Effector memory CD8-positive, alpha-beta T cell (primary cell): ENCODE data around the gene NDUFS5.
A peak's percentile ranks its signal among the peaks of the same experiment; 100 is the strongest.
"Not testable (repeated sequence)": the region's sequence is repeated elsewhere in the genome, so short reads cannot be mapped to it uniquely, and the experiment has no call there.

ENCODE experiments used
- ATAC-seq: fragments of 150-1000 bp; cut with Tn5 transposase; replicated peaks from 2 replicates; pipeline ENCODE4 v1.10.0; 2021; ENCODE audit warnings: mild to moderate bottlenecking, moderate library complexity
- DNase-seq, 3 experiments: peaks; one replicate each; pipeline ENCODE4 v3.0.0; 2021
- H3K27ac Mint-ChIP-seq, 2 donors: one replicate each; pipeline ENCODE4 v1.8.0; 2022; ENCODE audit warnings: mild to moderate bottlenecking in 2 of 2, mixed read lengths in 2 of 2, moderate library complexity in 2 of 2
- H3K27me3 Mint-ChIP-seq, 2 donors: one replicate each; pipeline ENCODE4 v1.8.0; 2022; ENCODE audit warnings: mixed read lengths in 2 of 2
- H3K36me3 Mint-ChIP-seq: one replicate; pipeline ENCODE4 v1.8.0; 2022; ENCODE audit warnings: mild to moderate bottlenecking, moderate library complexity, mixed read lengths; ENCODE audit not compliant: insufficient read depth
- H3K4me1 Mint-ChIP-seq, 2 donors: one replicate each; pipeline ENCODE4 v1.8.0; 2022; ENCODE audit warnings: low read depth in 2 of 2, mixed read lengths in 2 of 2
- H3K4me3 Mint-ChIP-seq, 2 donors: one replicate each; pipeline ENCODE4 v1.8.0; 2022; ENCODE audit warnings: mild to moderate bottlenecking in 2 of 2, mixed read lengths in 2 of 2, moderate library complexity in 2 of 2
- H3K9me3 Mint-ChIP-seq, 2 donors: one replicate each; pipeline ENCODE4 v1.8.0; 2022; ENCODE audit warnings: mixed read lengths in 2 of 2

The NDUFS5 gene

GRCh38 chr1:39034114-39034654 is 8.0 kb downstream of the NDUFS5 start:
- Mint-ChIP-seq H3K27me3 (no peaks in the 10 kb centered on the region), H3K27ac (peak overlapping the region; percentile 72 to 93), H3K4me1 (peaks cover 13 to 22% of the 10 kb centered on the region in 2 donors), H3K36me3 (peaks cover 73% of the 10 kb centered on the region), H3K9me3 (no peaks in the 10 kb centered on the region), H3K4me3 (peak overlapping the region; percentile 57 to 67)
- DNase-seq: no peak
- no peak for ATAC-seq

GRCh38 chr1:39036678-39037077 is 10.5 kb downstream of the NDUFS5 start:
- H3K27me3 Mint-ChIP-seq: no peaks in the 10 kb centered on the region
- no peak overlapping the region for H3K27ac Mint-ChIP-seq
- H3K4me3 Mint-ChIP-seq: no peak overlapping the region
- peaks cover 55% of the 10 kb centered on the region for H3K36me3 Mint-ChIP-seq
- no peak for ATAC-seq
- no peaks in the 10 kb centered on the region for H3K9me3 Mint-ChIP-seq
- H3K4me1 Mint-ChIP-seq: peaks cover 11 to 13% of the 10 kb centered on the region in 2 donors
- no peak for DNase-seq

GRCh38 chr1:39043513-39043912 is 17.4 kb downstream of the NDUFS5 start:
- DNase-seq (no peak), ATAC-seq (no peak)
- H3K9me3 Mint-ChIP-seq: no peaks in the 10 kb centered on the region
- no peaks in the 10 kb centered on the region for H3K27me3 Mint-ChIP-seq
- H3K36me3 Mint-ChIP-seq: peaks cover 31% of the 10 kb centered on the region
- no peaks in the 10 kb centered on the region for H3K4me1 Mint-ChIP-seq
- peak overlapping the region in 1 of 2 donors; percentile 39 for H3K27ac Mint-ChIP-seq
- no peak overlapping the region for H3K4me3 Mint-ChIP-seq

DNA sequence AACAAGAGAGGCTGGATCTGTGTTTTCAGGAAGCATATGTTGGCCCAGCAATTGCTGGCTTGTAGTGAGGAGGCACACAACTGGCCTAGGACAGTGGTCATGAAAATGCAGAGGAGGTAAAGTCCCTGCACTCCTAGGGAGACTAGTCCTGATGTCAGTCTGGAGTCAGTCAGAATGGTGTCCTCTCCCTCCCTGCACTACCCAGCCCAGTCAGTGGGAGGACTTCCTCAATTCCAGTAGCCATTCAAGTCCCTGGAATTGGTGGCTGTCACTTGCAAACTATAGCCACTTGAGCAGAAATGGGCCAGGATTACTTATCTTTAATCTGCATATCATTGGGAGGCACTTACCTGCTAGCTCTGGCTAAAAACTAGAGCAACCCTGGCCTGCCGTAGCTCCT is 18.6 kb downstream of the NDUFS5 start:
- DNase-seq (no peak), ATAC-seq (no peak)
- no peaks in the 10 kb centered on the region for H3K4me1 Mint-ChIP-seq
- H3K36me3 Mint-ChIP-seq: peaks cover 25% of the 10 kb centered on the region
- H3K4me3 Mint-ChIP-seq: no peak overlapping the region
- H3K27ac Mint-ChIP-seq: peak overlapping the region in 1 of 2 donors; percentile 28
- H3K9me3 Mint-ChIP-seq: no peaks in the 10 kb centered on the region
- no peaks in the 10 kb centered on the region for H3K27me3 Mint-ChIP-seq

DNA sequence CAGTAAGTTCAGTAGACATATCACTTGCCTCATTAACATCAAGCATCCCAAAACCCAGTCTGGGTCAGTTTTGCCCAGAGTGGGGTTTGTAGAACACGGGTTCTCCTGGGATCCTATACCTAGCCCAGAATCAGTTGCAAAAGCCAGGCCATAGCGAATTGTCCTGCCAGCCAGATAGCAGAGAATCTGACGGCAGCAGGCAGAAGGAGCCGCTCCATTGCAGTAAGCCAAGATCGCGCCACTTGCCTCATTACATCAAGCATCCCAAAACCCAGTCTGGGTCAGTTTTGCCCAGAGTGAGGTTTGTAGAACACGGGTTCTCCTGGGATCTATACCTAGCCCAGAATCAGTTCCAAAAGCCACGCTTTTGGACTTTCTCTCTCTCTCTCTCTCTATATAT is 19.1 kb downstream of the NDUFS5 start:
- DNase-seq (no peak), ATAC-seq (no peak)
- H3K4me1 Mint-ChIP-seq: no peaks in the 10 kb centered on the region
- no peaks in the 10 kb centered on the region for H3K9me3 Mint-ChIP-seq
- peaks cover 25% of the 10 kb centered on the region for H3K36me3 Mint-ChIP-seq
- H3K4me3 Mint-ChIP-seq: no peak overlapping the region
- no peak overlapping the region for H3K27ac Mint-ChIP-seq
- no peaks in the 10 kb centered on the region for H3K27me3 Mint-ChIP-seq

GRCh38 chr1:39046613-39047210 is 20.6 kb downstream of the NDUFS5 start:
- H3K27ac Mint-ChIP-seq: peak overlapping the region; percentile 47 to 62
- no peak for ATAC-seq

GRCh38 chr1:39047374-39048229 is 21.5 kb downstream of the NDUFS5 start:
- H3K36me3 Mint-ChIP-seq: peaks cover 9% of the 10 kb centered on the region
- ATAC-seq (no peak), DNase-seq (no peak)
- no peaks in the 10 kb centered on the region for H3K4me1 Mint-ChIP-seq
- no peaks in the 10 kb centered on the region for H3K9me3 Mint-ChIP-seq
- no peak overlapping the region for H3K4me3 Mint-ChIP-seq
- no peaks in the 10 kb centered on the region for H3K27me3 Mint-ChIP-seq
- peak overlapping the region in 1 of 2 donors; percentile 47 for H3K27ac Mint-ChIP-seq

More at GRCh38 chr1:39046613-39047210, 20.6 kb downstream of the NDUFS5 start:
- DNase-seq: no peak
- H3K36me3 Mint-ChIP-seq: peaks cover 17% of the 10 kb centered on the region
- H3K27me3 Mint-ChIP-seq: no peaks in the 10 kb centered on the region
- H3K4me3 Mint-ChIP-seq: no peak overlapping the region
- no peaks in the 10 kb centered on the region for H3K4me1 Mint-ChIP-seq
- H3K9me3 Mint-ChIP-seq: no peaks in the 10 kb centered on the region

- ATAC-seq: no peak
- H3K4me3 Mint-ChIP-seq: no peak overlapping the region
- peaks cover 6% of the 10 kb centered on the region for H3K36me3 Mint-ChIP-seq
- no peaks in the 10 kb centered on the region for H3K9me3 Mint-ChIP-seq
- no peaks in the 10 kb centered on the region for H3K4me1 Mint-ChIP-seq
- H3K27ac Mint-ChIP-seq: no peak overlapping the region
- no peaks in the 10 kb centered on the region for H3K27me3 Mint-ChIP-seq
- DNase-seq: no peak
Observed at GRCh38 chr1:39048745-39049370, 22.7 kb downstream of the NDUFS5 start.

DNA sequence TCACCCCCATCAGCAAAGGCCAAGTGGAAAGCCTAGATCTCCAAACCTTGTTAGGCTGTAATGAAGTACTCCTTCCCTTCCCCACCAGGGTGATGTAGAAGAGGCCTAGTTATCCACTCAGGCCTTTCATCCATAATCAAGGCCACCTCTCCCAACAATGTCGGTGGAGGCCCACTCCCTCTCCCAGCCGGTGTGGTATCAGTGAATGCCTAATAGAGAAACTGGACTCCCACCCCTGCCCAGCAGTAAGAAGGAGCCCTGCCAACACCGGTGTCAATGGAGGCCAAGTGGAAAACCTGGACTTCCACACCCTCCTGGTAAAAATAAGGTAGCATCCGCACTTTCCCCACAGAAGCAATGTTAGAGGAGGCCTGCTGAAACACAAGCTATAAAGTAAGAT is 23.9 kb downstream of the NDUFS5 start:
- Mint-ChIP-seq H3K36me3 (peaks cover 6% of the 10 kb centered on the region), H3K9me3 (no peaks in the 10 kb centered on the region), H3K27ac (peak overlapping the region in 1 of 2 donors; percentile 29), H3K4me1 (no peaks in the 10 kb centered on the region), H3K4me3 (no peak overlapping the region), H3K27me3 (no peaks in the 10 kb centered on the region)
- ATAC-seq: no peak
- no peak for DNase-seq

DNA sequence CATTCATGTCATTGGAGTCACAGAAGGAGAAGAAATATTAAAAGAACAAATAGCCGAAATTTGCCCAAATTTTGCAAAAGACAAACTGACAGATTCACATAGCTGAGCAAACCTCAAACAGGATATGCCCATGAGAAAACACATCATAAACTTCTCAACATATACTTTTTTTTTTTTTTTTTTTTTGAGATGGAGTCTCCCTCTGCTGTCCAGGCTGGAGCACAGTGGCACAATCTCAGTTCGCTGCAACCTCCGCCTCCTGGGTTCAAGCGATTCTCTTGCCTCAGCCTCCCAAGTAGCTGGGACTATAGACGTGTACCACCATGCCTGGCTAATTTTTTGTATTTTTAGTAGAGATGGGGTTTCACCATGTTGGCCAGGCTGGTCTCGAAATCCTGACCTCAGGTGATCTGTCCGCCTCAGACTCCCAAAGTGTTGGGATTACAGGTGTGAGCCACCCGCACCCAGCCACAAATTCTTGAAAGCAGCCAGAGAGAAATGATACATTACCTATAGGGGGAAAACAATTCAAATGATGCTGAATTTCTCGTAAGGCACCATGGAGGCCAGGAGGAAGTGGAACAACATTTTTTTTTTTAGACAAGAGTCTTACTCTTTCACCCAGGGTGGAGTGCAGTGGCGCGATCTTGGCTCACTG is 25.2 kb downstream of the NDUFS5 start:
- H3K4me1 Mint-ChIP-seq, H3K36me3 Mint-ChIP-seq, H3K4me3 Mint-ChIP-seq, DNase-seq, ATAC-seq, H3K27me3 Mint-ChIP-seq, H3K9me3 Mint-ChIP-seq: not testable (repeated sequence)
- peak overlapping the region; percentile 7 to 32 for H3K27ac Mint-ChIP-seq

GRCh38 chr1:39051956-39052355 is 25.8 kb downstream of the NDUFS5 start:
- Mint-ChIP-seq H3K4me1 (no peaks in the 10 kb centered on the region), H3K4me3 (no peak overlapping the region), H3K27ac (peak overlapping the region; percentile 10 to 32), H3K9me3 (no peaks in the 10 kb centered on the region), H3K27me3 (no peaks in the 10 kb centered on the region), H3K36me3 (peaks cover 3% of the 10 kb centered on the region)
- DNase-seq (no peak), ATAC-seq (no peak)

DNA sequence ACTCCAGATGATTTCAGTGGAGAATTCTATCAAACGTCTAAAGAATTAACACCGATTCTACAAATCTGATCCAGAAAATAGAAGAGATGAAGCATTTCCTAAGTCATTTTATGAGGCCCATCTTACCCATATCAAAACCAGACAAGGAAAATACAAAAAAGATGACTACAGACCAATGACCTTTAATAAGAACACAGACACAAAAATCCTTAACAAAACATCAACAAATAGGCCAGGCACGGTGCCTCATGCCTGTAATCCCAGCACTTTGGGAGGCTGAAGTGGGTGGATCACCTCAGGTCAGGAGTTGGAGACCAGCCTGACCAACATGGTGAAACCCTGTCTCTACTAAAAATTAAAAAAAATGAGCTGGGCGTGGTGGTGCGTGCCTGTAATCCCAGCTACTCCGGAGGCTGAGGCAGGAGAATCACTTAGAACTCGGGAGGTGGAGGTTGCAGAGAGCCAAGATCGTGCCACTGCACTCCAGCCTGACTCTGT is 29.1 kb downstream of the NDUFS5 start:
- not testable (repeated sequence) for H3K27ac Mint-ChIP-seq, H3K27me3 Mint-ChIP-seq, H3K9me3 Mint-ChIP-seq, H3K36me3 Mint-ChIP-seq, H3K4me1 Mint-ChIP-seq, H3K4me3 Mint-ChIP-seq, DNase-seq, ATAC-seq

DNA sequence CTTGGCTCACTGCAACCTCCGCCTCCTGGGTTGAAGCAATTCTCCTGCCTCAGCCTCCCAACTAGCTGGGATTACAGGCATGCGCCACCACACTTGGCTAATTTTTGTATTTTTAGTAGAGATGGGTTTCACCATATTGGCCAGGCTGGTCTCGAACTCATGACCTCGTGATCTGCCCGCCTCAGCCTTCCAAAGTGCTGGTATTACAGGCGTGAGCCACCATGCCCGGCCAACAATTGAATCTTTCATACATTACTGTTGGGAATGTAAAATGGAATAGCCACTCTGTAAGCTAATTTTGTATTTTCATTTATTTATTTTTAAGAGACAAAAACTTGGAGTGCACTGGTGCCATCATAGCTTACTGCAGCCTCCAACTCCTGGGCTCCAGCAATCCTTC is 35.4 kb downstream of the NDUFS5 start:
- H3K9me3 Mint-ChIP-seq, ATAC-seq, H3K4me1 Mint-ChIP-seq, DNase-seq, H3K4me3 Mint-ChIP-seq, H3K27me3 Mint-ChIP-seq, H3K36me3 Mint-ChIP-seq, H3K27ac Mint-ChIP-seq: not testable (repeated sequence)
